ENCODE measurements around the gene SF3B1.

DNA sequence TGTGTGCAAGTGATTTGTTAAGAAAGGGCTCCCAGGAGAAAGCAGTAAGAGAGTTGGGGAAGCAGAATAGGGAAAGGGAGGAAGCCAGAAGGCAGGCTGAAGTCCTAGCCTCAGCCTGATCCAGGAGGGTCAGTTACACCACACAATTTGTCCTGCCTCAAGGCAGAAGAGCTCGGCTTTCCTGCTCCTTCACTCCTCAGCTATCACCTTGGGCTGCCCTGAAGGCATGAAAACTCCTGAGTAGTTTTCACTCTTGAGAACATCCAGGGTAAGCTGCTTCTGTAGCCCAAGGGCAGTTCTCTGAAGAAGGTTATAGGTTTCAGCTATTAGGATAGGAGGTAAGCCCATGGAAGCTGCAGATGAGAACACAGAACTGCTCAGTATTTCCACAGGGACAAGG, 76.8 kb downstream of the SF3B1 start:
- TF ChIP-seq, protein P1, sequence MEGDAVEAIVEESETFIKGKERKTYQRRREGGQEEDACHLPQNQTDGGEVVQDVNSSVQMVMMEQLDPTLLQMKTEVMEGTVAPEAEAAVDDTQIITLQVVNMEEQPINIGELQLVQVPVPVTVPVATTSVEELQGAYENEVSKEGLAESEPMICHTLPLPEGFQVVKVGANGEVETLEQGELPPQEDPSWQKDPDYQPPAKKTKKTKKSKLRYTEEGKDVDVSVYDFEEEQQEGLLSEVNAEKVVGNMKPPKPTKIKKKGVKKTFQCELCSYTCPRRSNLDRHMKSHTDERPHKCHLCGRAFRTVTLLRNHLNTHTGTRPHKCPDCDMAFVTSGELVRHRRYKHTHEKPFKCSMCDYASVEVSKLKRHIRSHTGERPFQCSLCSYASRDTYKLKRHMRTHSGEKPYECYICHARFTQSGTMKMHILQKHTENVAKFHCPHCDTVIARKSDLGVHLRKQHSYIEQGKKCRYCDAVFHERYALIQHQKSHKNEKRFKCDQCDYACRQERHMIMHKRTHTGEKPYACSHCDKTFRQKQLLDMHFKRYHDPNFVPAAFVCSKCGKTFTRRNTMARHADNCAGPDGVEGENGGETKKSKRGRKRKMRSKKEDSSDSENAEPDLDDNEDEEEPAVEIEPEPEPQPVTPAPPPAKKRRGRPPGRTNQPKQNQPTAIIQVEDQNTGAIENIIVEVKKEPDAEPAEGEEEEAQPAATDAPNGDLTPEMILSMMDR (conservative IDR thresholded peaks at IDR 0.05 in 1 of 2, IDR thresholded peaks at IDR 0.05 in 1 of 2; ENCODE audit: extremely low read depth in 1 of 2, insufficient read depth in 1 of 2, low read depth in 1 of 2, low read length in 2 of 2): no peak
- no peak for TF ChIP-seq EZH2 (IDR thresholded peaks at IDR 0.05; ENCODE audit: borderline replicate concordance, low read length)
